GM12878 (cell line): ENCODE data around the gene SORL1. TPM values are rescaled to one million over a fixed set of nuclear protein-coding genes. Genes with fewer than 3 reads are reported as not detected.

Experiments used
- ATAC-seq: fragments of 200-7000 bp; cut with Tn5 transposase; 3 replicates; pipeline ENCODE4 v1.9.1; 2020; ENCODE audit warnings: mild to moderate bottlenecking, moderate library complexity
- BruUV-seq: library from RNA; stranded (reverse); fragments of 400-500 nt; replicated peaks from 2 replicates; lab custom pipeline; 2021; lab: Mats Ljungman, UMichigan
- CTCF ChIA-PET: fragments of 300-600 bp; sonication (Branson Sonifier 250); formaldehyde crosslinking; extraction: SDS; loops from one replicate; lab custom pipeline; 2021; ENCODE audit warnings: inconsistent platforms; lab: Yijun Ruan, JAX
- POLR2A ChIA-PET: fragments of 350-600 bp; formaldehyde crosslinking; extraction: SDS; loops from one replicate; lab custom pipeline; 2021; ENCODE audit warnings: inconsistent platforms; lab: Charles Lee
- RAD21 ChIA-PET: fragments of 300-600 bp; sonication (Branson Sonifier 250); formaldehyde crosslinking; loops from one replicate; lab custom pipeline; 2023; ENCODE audit warnings: antibody characterized with exemption; ENCODE audit not compliant: unreplicated experiment; lab: Charles Lee
- SMC1A ChIA-PET: fragments of 300-600 bp; sonication (Branson Sonifier 250); formaldehyde crosslinking; loops from one replicate; lab custom pipeline; 2023; ENCODE audit not compliant: unreplicated experiment, uncharacterized antibody; lab: Charles Lee
- DNase-seq: peaks from one replicate; pipeline ENCODE4 v3.0.0-alpha.2; 2011; ENCODE audit warnings: low read depth, low spot score
- FAIRE-seq: peaks from 3 replicates; lab custom pipeline; 2011; peaks lifted over from hg19 to GRCh38; lab: Jason Lieb, UNC
- H2AFZ ChIP-seq: 2 replicates; pipeline ENCODE4 v1.6.0; 2011; ENCODE audit warnings: low read depth, low read length, control low read depth; ENCODE audit not compliant: control insufficient read depth
- H3K27ac ChIP-seq: 2 replicates; pipeline ENCODE4 v1.5.1; 2011; ENCODE audit warnings: control low read depth; ENCODE audit not compliant: control insufficient read depth, insufficient read depth
- H3K27me3 ChIP-seq, 2 experiments: replicated peaks in 1 of 2; 2 replicates each; pipeline versions ENCODE4 v1.6.0 to v1.6.1; 2011; ENCODE audit warnings: low read length in 1 of 2; ENCODE audit not compliant: control insufficient read depth in 2 of 2, insufficient read depth in 2 of 2
- H3K36me3 ChIP-seq, 2 experiments: 2 replicates each; pipeline ENCODE4 v1.5.1; 2011; ENCODE audit warnings: low read length in 1 of 2; ENCODE audit not compliant: control insufficient read depth in 2 of 2, insufficient read depth in 2 of 2
- H3K4me1 ChIP-seq: 2 replicates; pipeline ENCODE4 v1.6.1; 2011; ENCODE audit warnings: mild to moderate bottlenecking, low read length, moderate library complexity, mixed read lengths; ENCODE audit not compliant: control insufficient read depth, insufficient read depth
- H3K4me2 ChIP-seq: 2 replicates; pipeline ENCODE4 v1.6.0; 2011; ENCODE audit warnings: control low read depth; ENCODE audit not compliant: control insufficient read depth, insufficient read depth
- H3K4me3 ChIP-seq: fragments of 200-600 bp; sonication (generic); 2 replicates; pipeline ENCODE4 v1.5.1; 2016
- H3K79me2 ChIP-seq: 2 replicates; pipeline ENCODE4 v1.6.0; 2011; ENCODE audit warnings: low read length; ENCODE audit not compliant: control insufficient read depth, insufficient read depth
- H3K9ac ChIP-seq: 2 replicates; pipeline ENCODE4 v1.8.0; 2011; ENCODE audit warnings: low read length, control low read depth, mixed read lengths; ENCODE audit not compliant: control insufficient read depth, insufficient read depth
- H3K9me3 ChIP-seq: replicated peaks from 3 replicates; pipeline ENCODE4 v1.5.1; 2011; ENCODE audit warnings: mild to moderate bottlenecking, low read length; ENCODE audit not compliant: control insufficient read depth, insufficient read depth
- H4K20me1 ChIP-seq: 2 replicates; pipeline ENCODE4 v1.6.0; 2011; ENCODE audit not compliant: control insufficient read depth, insufficient read depth
- MTA3 ChIP-seq: IDR thresholded peaks from 2 replicates; pipeline ENCODE4 v1.6.1; 2012; ENCODE audit warnings: low read length, inconsistent platforms, borderline replicate concordance
- NFXL1 ChIP-seq: fragments of 450-650 bp; IDR thresholded peaks from 2 replicates; pipeline ENCODE4 v1.6.1; 2017; ENCODE audit warnings: antibody characterized with exemption, mild to moderate bottlenecking, borderline replicate concordance
- NFYA ChIP-seq: IDR thresholded peaks from 2 replicates; pipeline ENCODE4 v1.6.1; 2011; ENCODE audit warnings: low read depth, mild to moderate bottlenecking, low read length, improper control_type of control experiment, borderline replicate concordance
- PKNOX1 ChIP-seq: fragments of 450-650 bp; IDR thresholded peaks from 2 replicates; pipeline ENCODE4 v1.6.1; 2016; ENCODE audit warnings: mild to moderate bottlenecking
- YY1 ChIP-seq: IDR thresholded peaks from 2 replicates; pipeline ENCODE4 v1.6.1; 2011; ENCODE audit warnings: low read depth, mild to moderate bottlenecking, low read length
- WGBS: methylation state at CpG from one replicate; pipeline ENCODE4 v1.1.6; 2016; ENCODE audit warnings: low lambda C conversion rate; ENCODE audit not compliant: insufficient replicate concordance, insufficient coverage; ENCODE audit errors: missing lambda C conversion rate; 5-methylcytosine and 5-hydroxymethylcytosine counted together
- in situ Hi-C: fragments of 300-500 bp; cut with MboI; formaldehyde crosslinking; loops from 9 replicates; pipeline ENCODE4 v1.14.3; 2018; ENCODE audit warnings: mixed read lengths
- intact Hi-C: fragments of 100-400 bp; cut with micrococcal nuclease; formaldehyde crosslinking; loops from one replicate; pipeline ENCODE4 v1.14.2; 2022; ENCODE audit not compliant: unreplicated experiment
- polyA plus RNA-seq, 11 experiments: library from polyadenylated mRNA; depleted of rRNA in 4 of 11; unstranded in 6 of 11; stranded (reverse) in 5 of 11; fragments of >200 nt; fragmentation: Nextera tagmentation in 4 of 11; fragmentation: Illumina TruSeq in 1 of 11; extraction: Ambion mirVana in 4 of 11; extraction: Trizol in 1 of 11; gene quantifications; 1 replicate in 1 of 11; 2 replicates in 10 of 11; pipeline versions ENCODE4 v1.2.1 to v1.2.3, GENCODE V29; 2011 to 2016; ENCODE audit warnings: inconsistent platforms in 2 of 11, missing spikeins in 2 of 11, low read depth in 1 of 11
- total RNA-seq, 4 experiments: library from RNA; depleted of rRNA in 3 of 4; stranded (reverse); fragments of >200 nt in 3 of 4; fragmentation: Illumina TruSeq in 1 of 4; extraction: Trizol in 1 of 4; gene quantifications; 2 replicates each; pipeline versions ENCODE4 v1.2.1 to v1.2.3, GENCODE V29; 2013 to 2021
- TF ChIP-seq, protein P1 (sequence below): fragments of 450-650 bp; formaldehyde crosslinking; IDR thresholded peaks from 2 replicates; pipeline ENCODE4 v1.4.0; 2022; ENCODE audit warnings: mild to moderate bottlenecking, moderate library complexity

SORL1 gene
- total and polyA plus RNA-seq, 10 of the 15 experiments (the other 5 are each of a cell fraction or from before 2014, with no cell fraction given), result 20.2 to 107 (median 59.9) TPM

DNA sequence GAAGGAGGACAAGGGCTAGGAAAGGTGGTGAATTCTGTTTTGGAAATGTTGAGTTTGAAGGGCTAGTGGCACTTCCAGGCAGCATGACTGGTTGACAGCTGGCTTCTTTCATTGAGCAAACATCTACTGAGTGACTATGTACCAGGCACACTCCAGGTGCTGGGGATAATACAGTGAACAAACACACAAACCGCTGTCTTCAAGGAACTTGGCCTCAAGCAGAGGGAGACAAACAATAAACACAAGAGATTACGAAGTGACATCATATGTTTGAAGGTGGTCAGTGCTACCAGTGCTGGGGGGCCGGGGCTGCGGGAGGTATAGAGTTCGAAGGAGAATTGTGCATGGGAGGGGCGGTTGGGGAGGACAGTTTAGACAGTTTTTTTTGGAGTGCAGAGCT, 197.7 kb downstream of the SORL1 start:
- BruUV-seq, result no TSS peak
- no peak overlapping the region for H3K4me2 ChIP-seq
- CTCF ChIA-PET, result interaction anchor here (1.6 kb wide), 1 partner anchor 328 kb away, joined by 4 read pairs; no protein-coding TSS in a partner anchor
- no peak overlapping the region for H3K9ac ChIP-seq
- WGBS, result 89% methylated on average over 6 of the region's 6 CpGs
- intact Hi-C loops (loop anchor here (10.0 kb wide), 1 partner anchor 315 kb away; no protein-coding TSS in a partner anchor), in situ Hi-C loops (loop anchor here (5.0 kb wide), 1 partner anchor 558 kb away; no protein-coding TSS in a partner anchor)
- no peak for DNase-seq
- no peaks in the 10 kb centered on the region for H3K79me2 ChIP-seq
- RAD21 ChIA-PET, result no interaction called here
- no peaks in the 10 kb centered on the region for H3K9me3 ChIP-seq
- ATAC-seq, result no peak
- H3K27me3 ChIP-seq, result no peaks in the 10 kb centered on the region
- no peaks in the 10 kb centered on the region for H3K36me3 ChIP-seq
- H3K27ac ChIP-seq, result no peak overlapping the region
- no peak overlapping the region for H3K4me3 ChIP-seq
- H2AFZ ChIP-seq, result no peak overlapping the region
- POLR2A ChIA-PET, result no interaction called here
- SMC1A ChIA-PET, result no interaction called here
- TF ChIP-seq YY1 (no peak), NFXL1 (no peak), NFYA (no peak), PKNOX1 (no peak), MTA3 (no peak)
- TF ChIP-seq, protein P1, sequence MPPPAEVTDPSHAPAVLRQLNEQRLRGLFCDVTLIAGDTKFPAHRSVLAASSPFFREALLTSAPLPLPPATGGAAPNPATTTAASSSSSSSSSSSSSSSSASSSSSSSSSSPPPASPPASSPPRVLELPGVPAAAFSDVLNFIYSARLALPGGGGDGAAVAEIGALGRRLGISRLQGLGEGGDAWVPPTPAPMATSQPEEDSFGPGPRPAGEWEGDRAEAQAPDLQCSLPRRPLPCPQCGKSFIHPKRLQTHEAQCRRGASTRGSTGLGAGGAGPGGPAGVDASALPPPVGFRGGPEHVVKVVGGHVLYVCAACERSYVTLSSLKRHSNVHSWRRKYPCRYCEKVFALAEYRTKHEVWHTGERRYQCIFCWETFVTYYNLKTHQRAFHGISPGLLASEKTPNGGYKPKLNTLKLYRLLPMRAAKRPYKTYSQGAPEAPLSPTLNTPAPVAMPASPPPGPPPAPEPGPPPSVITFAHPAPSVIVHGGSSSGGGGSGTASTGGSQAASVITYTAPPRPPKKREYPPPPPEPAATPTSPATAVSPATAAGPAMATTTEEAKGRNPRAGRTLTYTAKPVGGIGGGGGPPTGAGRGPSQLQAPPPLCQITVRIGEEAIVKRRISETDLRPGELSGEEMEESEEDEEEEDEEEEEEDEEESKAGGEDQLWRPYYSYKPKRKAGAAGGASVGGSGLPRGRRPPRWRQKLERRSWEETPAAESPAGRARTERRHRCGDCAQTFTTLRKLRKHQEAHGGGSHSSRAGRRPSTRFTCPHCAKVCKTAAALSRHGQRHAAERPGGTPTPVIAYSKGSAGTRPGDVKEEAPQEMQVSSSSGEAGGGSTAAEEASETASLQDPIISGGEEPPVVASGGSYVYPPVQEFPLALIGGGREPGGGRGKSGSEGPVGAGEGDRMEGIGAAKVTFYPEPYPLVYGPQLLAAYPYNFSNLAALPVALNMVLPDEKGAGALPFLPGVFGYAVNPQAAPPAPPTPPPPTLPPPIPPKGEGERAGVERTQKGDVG, result no peak
- TF ChIP-seq, all 136 proteins: peak for 0
- H4K20me1 ChIP-seq, result no peaks in the 10 kb centered on the region
- H3K4me1 ChIP-seq, result peaks cover 6% of the 10 kb centered on the region
- no peak for FAIRE-seq
